Measurements from ENCODE around the gene OLFM1.
"Not testable (repeated sequence)": the region's sequence is repeated elsewhere in the genome, so short reads cannot be mapped to it uniquely, and the experiment has no call there.

The OLFM1 gene

GRCh38 chr9:135060461-135061116 lies 26.9 kb upstream of the OLFM1 start:
- DNase-seq: no peak

- DNase-seq: no peak
Observed at GRCh38 chr9:135061441-135061840, 26.0 kb upstream of the OLFM1 start.

- DNase-seq: no peak
Observed at GRCh38 chr9:135062254-135062653, 25.2 kb upstream of the OLFM1 start.

GRCh38 chr9:135063466-135063865 lies 24.0 kb upstream of the OLFM1 start:
- not testable (repeated sequence) for DNase-seq

GRCh38 chr9:135063888-135064287 lies 23.6 kb upstream of the OLFM1 start:
- DNase-seq: not testable (repeated sequence)

- no peak for DNase-seq
Observed at GRCh38 chr9:135065151-135065550, 22.3 kb upstream of the OLFM1 start.

GRCh38 chr9:135065804-135066203 lies 21.7 kb upstream of the OLFM1 start:
- no peak for DNase-seq

GRCh38 chr9:135066291-135066690 lies 21.2 kb upstream of the OLFM1 start:
- DNase-seq: no peak

GRCh38 chr9:135067096-135067710 lies 20.3 kb upstream of the OLFM1 start:
- no peak for DNase-seq

- DNase-seq: no peak
Observed at GRCh38 chr9:135068776-135069415, 18.6 kb upstream of the OLFM1 start.

GRCh38 chr9:135069558-135070197 lies 17.8 kb upstream of the OLFM1 start:
- DNase-seq: no peak

GRCh38 chr9:135070198-135070951 lies 17.1 kb upstream of the OLFM1 start:
- DNase-seq: no peak

GRCh38 chr9:135070964-135071735 lies 16.3 kb upstream of the OLFM1 start:
- no peak for DNase-seq

- DNase-seq: no peak
Observed at GRCh38 chr9:135073081-135073740, 14.3 kb upstream of the OLFM1 start.

GRCh38 chr9:135073741-135074305 lies 13.6 kb upstream of the OLFM1 start:
- no peak for DNase-seq

GRCh38 chr9:135074354-135075233 lies 12.9 kb upstream of the OLFM1 start:
- no peak for DNase-seq

GRCh38 chr9:135075234-135076142 lies 12.0 kb upstream of the OLFM1 start:
- DNase-seq: peak; percentile 43 to 74

- no peak for DNase-seq
Observed at GRCh38 chr9:135076143-135076875, 11.2 kb upstream of the OLFM1 start.
